WTC11 (cell line): Measurements from ENCODE around the gene SERINC4. TPM values are rescaled to one million over a fixed set of nuclear protein-coding genes. Genes with fewer than 3 reads are reported as not detected.

Experiments
- ATAC-seq: fragments of 200-7000 bp; cut with Tn5 transposase; 2 replicates; pipeline ENCODE4 v1.10.0; 2021; ENCODE audit warnings: mild to moderate bottlenecking, moderate library complexity
- CTCF ChIA-PET: fragments of 300-600 bp; sonication (Branson Sonifier 250); formaldehyde crosslinking; loops from one replicate; lab custom pipeline; 2021; ENCODE audit warnings: antibody characterized with exemption; lab: Charles Lee
- POLR2A ChIA-PET: fragments of 350-600 bp; sonication (Branson Sonifier 250); formaldehyde crosslinking; loops from one replicate; lab custom pipeline; 2021; ENCODE audit warnings: antibody characterized with exemption; lab: Charles Lee
- DNase-seq: peaks from one replicate; pipeline ENCODE4 v3.0.0; 2021; ENCODE audit warnings: low spot score
- H3K27ac Mint-ChIP-seq: 2 replicates; pipeline ENCODE4 v1.8.0; 2021; ENCODE audit warnings: mixed read lengths
- H3K27me3 Mint-ChIP-seq: 2 replicates; pipeline ENCODE4 v1.8.0; 2021; ENCODE audit warnings: low read depth, mild to moderate bottlenecking, moderate library complexity, mixed read lengths
- H3K36me3 Mint-ChIP-seq: 2 replicates; pipeline ENCODE4 v1.8.0; 2021; ENCODE audit warnings: mixed read lengths
- H3K4me1 Mint-ChIP-seq: 2 replicates; pipeline ENCODE4 v1.8.0; 2022; ENCODE audit warnings: mixed read lengths
- H3K4me3 Mint-ChIP-seq: 2 replicates; pipeline ENCODE4 v1.8.0; 2021; ENCODE audit warnings: mild to moderate bottlenecking, moderate library complexity, mixed read lengths
- H3K9me3 Mint-ChIP-seq: 2 replicates; pipeline ENCODE4 v1.8.0; 2021; ENCODE audit warnings: mixed read lengths
- ATF1 ChIP-seq: sonication (generic); formaldehyde crosslinking; IDR thresholded peaks from 2 replicates; pipeline ENCODE4 v1.8.1; 2023; ENCODE audit warnings: mild to moderate bottlenecking, moderate library complexity, missing genetic modification reagents
- CBFB ChIP-seq: sonication (generic); formaldehyde crosslinking; IDR thresholded peaks from 2 replicates; pipeline ENCODE4 v1.8.1; 2022; ENCODE audit warnings: mild to moderate bottlenecking, low read depth, missing genetic modification reagents
- ETV6 ChIP-seq: sonication (generic); formaldehyde crosslinking; IDR thresholded peaks from 2 replicates; pipeline ENCODE4 v1.8.1; 2022; ENCODE audit warnings: mild to moderate bottlenecking, missing genetic modification reagents
- FOXJ3 ChIP-seq: sonication (generic); formaldehyde crosslinking; IDR thresholded peaks from 2 replicates; pipeline ENCODE4 v1.9.0; 2021; ENCODE audit warnings: missing genetic modification reagents, mild to moderate bottlenecking, borderline replicate concordance
- GRHL2 ChIP-seq: fragments of 250-450 bp; sonication (Bioruptor Pico); IDR thresholded peaks from 2 replicates; pipeline ENCODE4 v1.8.0; 2022; ENCODE audit warnings: mild to moderate bottlenecking, moderate library complexity; ENCODE audit not compliant: insufficient replicate concordance, severe bottlenecking
- MYBL2 ChIP-seq: sonication (generic); formaldehyde crosslinking; IDR thresholded peaks from 2 replicates; pipeline ENCODE4 v1.8.1; 2023; ENCODE audit warnings: mild to moderate bottlenecking, moderate library complexity, missing genetic modification reagents
- NR2C2 ChIP-seq: sonication (generic); formaldehyde crosslinking; IDR thresholded peaks from 2 replicates; pipeline ENCODE4 v1.8.0; 2022; ENCODE audit warnings: mild to moderate bottlenecking, missing genetic modification reagents
- OVOL2 ChIP-seq: fragments of 250-450 bp; sonication (Bioruptor Pico); IDR thresholded peaks from 2 replicates; pipeline ENCODE4 v1.9.0; 2021; ENCODE audit warnings: mild to moderate bottlenecking, borderline replicate concordance
- PRRX2 ChIP-seq: fragments of 250-450 bp; sonication (Bioruptor Pico); IDR thresholded peaks from 2 replicates; pipeline ENCODE4 v1.8.0; 2021; ENCODE audit warnings: mild to moderate bottlenecking
- SMAD4 ChIP-seq: sonication (generic); formaldehyde crosslinking; IDR thresholded peaks from 2 replicates; pipeline ENCODE4 v1.8.0; 2022; ENCODE audit warnings: mild to moderate bottlenecking, missing genetic modification reagents
- SOX15 ChIP-seq: fragments of 250-450 bp; sonication (Bioruptor Pico); IDR thresholded peaks from 2 replicates; pipeline ENCODE4 v1.9.0; 2021; ENCODE audit warnings: mild to moderate bottlenecking
- SP1 ChIP-seq: sonication (generic); formaldehyde crosslinking; conservative IDR thresholded peaks from 2 replicates; pipeline ENCODE4 v1.8.1; 2022; ENCODE audit warnings: missing genetic modification reagents
- TCF7 ChIP-seq: sonication (generic); formaldehyde crosslinking; IDR thresholded peaks from 2 replicates; pipeline ENCODE4 v1.8.0; 2022; ENCODE audit warnings: mild to moderate bottlenecking, low read depth, missing genetic modification reagents, moderate library complexity
- ZNF232 ChIP-seq: sonication (generic); formaldehyde crosslinking; IDR thresholded peaks from 2 replicates; pipeline ENCODE4 v1.8.0; 2022; ENCODE audit warnings: mild to moderate bottlenecking, missing genetic modification reagents
- ZNF263 ChIP-seq: sonication (generic); formaldehyde crosslinking; IDR thresholded peaks from 2 replicates; pipeline ENCODE4 v1.8.1; 2022; ENCODE audit warnings: low read depth, mild to moderate bottlenecking, moderate library complexity, missing genetic modification reagents
- ZNF317 ChIP-seq: sonication (generic); formaldehyde crosslinking; IDR thresholded peaks from 2 replicates; pipeline ENCODE4 v1.8.1; 2023; ENCODE audit warnings: low read depth, mild to moderate bottlenecking, moderate library complexity, missing genetic modification reagents, borderline replicate concordance
- ZNF396 ChIP-seq: fragments of 250-450 bp; sonication (Bioruptor Pico); IDR thresholded peaks from 2 replicates; pipeline ENCODE4 v1.8.0; 2021; ENCODE audit warnings: mild to moderate bottlenecking, moderate library complexity, borderline replicate concordance
- ZNF671 ChIP-seq: fragments of 250-450 bp; sonication (Bioruptor Pico); IDR thresholded peaks from 2 replicates; pipeline ENCODE4 v1.8.0; 2021; ENCODE audit warnings: mild to moderate bottlenecking
- total RNA-seq: library from RNA; stranded (reverse); gene quantifications from 3 replicates; pipeline ENCODE4 v1.2.3, GENCODE V29; 2021
- TF ChIP-seq, protein P1 (sequence below): sonication (generic); formaldehyde crosslinking; IDR thresholded peaks from 2 replicates; pipeline ENCODE4 v1.8.1; 2022; ENCODE audit warnings: mild to moderate bottlenecking, missing genetic modification reagents, moderate library complexity, borderline replicate concordance
- TF ChIP-seq, protein P2 (sequence below): sonication (generic); formaldehyde crosslinking; IDR thresholded peaks from 2 replicates; pipeline ENCODE4 v1.8.1; 2023; ENCODE audit warnings: mild to moderate bottlenecking, missing genetic modification reagents
- TF ChIP-seq, protein P3 (sequence below): sonication (generic); formaldehyde crosslinking; IDR thresholded peaks from 2 replicates; pipeline ENCODE4 v1.8.0; 2022; ENCODE audit warnings: mild to moderate bottlenecking, missing genetic modification reagents
- TF ChIP-seq, protein P4 (sequence below): sonication (generic); formaldehyde crosslinking; IDR thresholded peaks from 2 replicates; pipeline ENCODE4 v1.8.1; 2022; ENCODE audit warnings: low read depth, missing genetic modification reagents, borderline replicate concordance
- TF ChIP-seq, protein P5 (sequence below): sonication (generic); formaldehyde crosslinking; IDR thresholded peaks from 2 replicates; pipeline ENCODE4 v1.8.0; 2022; ENCODE audit warnings: mild to moderate bottlenecking, missing genetic modification reagents

The SERINC4 gene
- total RNA-seq, 1 experiment from 2014 or later = not detected

DNA sequence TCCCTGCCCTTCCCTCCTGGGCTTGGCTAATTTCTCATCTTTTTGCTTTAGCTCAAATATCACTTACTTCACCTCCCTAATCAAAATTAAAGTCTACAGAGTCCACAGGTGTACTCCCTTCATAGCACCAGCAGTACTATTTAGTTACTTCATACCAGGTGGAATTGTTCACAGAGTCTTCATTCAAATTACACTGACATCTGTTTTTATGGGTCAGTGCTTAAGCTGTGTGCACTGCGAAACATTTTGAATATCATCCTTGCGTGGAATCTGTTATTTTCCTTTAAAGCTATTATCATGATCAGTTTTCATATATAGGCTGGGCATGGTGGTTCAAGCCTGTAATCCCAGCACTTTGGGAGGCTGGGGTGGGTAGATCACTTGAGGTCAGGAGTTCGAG, 10.6 kb downstream of the SERINC4 start:
- CTCF ChIA-PET = interaction anchor here (11.1 kb wide), 1 partner anchor 13 kb away, joined by 75 read pairs; the partner anchor contains the start of gene ELL3
- ATAC-seq (no peak), DNase-seq (no peak)
- Mint-ChIP-seq H3K9me3 (peaks cover 3% of the 10 kb centered on the region; the same call in 1 of the 2 replicates), H3K27me3 (no peaks in the 10 kb centered on the region), H3K4me3 (no peak overlapping the region), H3K36me3 (peaks cover 14% of the 10 kb centered on the region), H3K4me1 (peaks cover 23% of the 10 kb centered on the region), H3K27ac (peak overlapping the region; percentile 66)
- POLR2A ChIA-PET = no interaction called here
- TF ChIP-seq, protein P1, sequence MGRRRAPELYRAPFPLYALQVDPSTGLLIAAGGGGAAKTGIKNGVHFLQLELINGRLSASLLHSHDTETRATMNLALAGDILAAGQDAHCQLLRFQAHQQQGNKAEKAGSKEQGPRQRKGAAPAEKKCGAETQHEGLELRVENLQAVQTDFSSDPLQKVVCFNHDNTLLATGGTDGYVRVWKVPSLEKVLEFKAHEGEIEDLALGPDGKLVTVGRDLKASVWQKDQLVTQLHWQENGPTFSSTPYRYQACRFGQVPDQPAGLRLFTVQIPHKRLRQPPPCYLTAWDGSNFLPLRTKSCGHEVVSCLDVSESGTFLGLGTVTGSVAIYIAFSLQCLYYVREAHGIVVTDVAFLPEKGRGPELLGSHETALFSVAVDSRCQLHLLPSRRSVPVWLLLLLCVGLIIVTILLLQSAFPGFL (CRISPR knock-in tag) = no peak
- TF ChIP-seq PRRX2 (CRISPR knock-in tag) (no peak), FOXJ3 (CRISPR knock-in tag) (no peak), MYBL2 (CRISPR knock-in tag) (no peak), SOX15 (CRISPR knock-in tag) (no peak), GRHL2 (no peak), ZNF671 (CRISPR knock-in tag) (no peak), ZNF396 (no peak)

DNA sequence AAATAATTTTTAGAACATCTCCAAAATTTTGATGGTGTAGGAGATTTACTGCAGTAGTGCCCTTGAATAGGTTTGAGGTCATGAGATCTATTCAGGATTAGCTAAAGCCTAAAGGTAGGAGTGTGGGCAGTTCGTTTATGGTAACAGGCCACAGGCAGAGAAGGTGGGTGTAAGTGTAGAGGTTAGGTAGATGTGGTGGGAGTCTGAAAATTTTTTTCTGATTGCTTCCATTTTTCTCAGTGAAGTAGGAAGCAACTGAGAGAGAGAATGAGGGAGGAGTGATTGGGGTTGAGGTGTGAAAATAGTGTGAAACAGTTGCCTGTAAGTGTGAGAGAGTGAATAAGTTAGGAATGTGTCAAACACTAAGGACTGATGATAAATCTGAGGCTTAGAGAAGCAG, 21.0 kb downstream of the SERINC4 start:
- Mint-ChIP-seq H3K36me3 (no peaks in the 10 kb centered on the region), H3K4me3 (no peak overlapping the region), H3K27me3 (no peaks in the 10 kb centered on the region; the same call in 1 of the 2 replicates), H3K27ac (no peak overlapping the region), H3K9me3 (peaks cover 5% of the 10 kb centered on the region; the same call in 1 of the 2 replicates), H3K4me1 (peaks cover 13% of the 10 kb centered on the region)
- ATAC-seq (no peak), DNase-seq (no peak)
- CTCF ChIA-PET = no interaction called here
- TF ChIP-seq SMAD4 = no peak
- no peak for TF ChIP-seq ZNF317 (CRISPR knock-in tag)
- TF ChIP-seq NR2C2 (CRISPR knock-in tag) = no peak
- TF ChIP-seq ZNF263 = no peak
- no peak for TF ChIP-seq ATF1 (CRISPR knock-in tag)
- TF ChIP-seq, protein P2, sequence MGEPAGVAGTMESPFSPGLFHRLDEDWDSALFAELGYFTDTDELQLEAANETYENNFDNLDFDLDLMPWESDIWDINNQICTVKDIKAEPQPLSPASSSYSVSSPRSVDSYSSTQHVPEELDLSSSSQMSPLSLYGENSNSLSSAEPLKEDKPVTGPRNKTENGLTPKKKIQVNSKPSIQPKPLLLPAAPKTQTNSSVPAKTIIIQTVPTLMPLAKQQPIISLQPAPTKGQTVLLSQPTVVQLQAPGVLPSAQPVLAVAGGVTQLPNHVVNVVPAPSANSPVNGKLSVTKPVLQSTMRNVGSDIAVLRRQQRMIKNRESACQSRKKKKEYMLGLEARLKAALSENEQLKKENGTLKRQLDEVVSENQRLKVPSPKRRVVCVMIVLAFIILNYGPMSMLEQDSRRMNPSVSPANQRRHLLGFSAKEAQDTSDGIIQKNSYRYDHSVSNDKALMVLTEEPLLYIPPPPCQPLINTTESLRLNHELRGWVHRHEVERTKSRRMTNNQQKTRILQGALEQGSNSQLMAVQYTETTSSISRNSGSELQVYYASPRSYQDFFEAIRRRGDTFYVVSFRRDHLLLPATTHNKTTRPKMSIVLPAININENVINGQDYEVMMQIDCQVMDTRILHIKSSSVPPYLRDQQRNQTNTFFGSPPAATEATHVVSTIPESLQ (CRISPR knock-in tag) = no peak
- no peak for TF ChIP-seq CBFB (CRISPR knock-in tag)
- POLR2A ChIA-PET = no interaction called here

DNA sequence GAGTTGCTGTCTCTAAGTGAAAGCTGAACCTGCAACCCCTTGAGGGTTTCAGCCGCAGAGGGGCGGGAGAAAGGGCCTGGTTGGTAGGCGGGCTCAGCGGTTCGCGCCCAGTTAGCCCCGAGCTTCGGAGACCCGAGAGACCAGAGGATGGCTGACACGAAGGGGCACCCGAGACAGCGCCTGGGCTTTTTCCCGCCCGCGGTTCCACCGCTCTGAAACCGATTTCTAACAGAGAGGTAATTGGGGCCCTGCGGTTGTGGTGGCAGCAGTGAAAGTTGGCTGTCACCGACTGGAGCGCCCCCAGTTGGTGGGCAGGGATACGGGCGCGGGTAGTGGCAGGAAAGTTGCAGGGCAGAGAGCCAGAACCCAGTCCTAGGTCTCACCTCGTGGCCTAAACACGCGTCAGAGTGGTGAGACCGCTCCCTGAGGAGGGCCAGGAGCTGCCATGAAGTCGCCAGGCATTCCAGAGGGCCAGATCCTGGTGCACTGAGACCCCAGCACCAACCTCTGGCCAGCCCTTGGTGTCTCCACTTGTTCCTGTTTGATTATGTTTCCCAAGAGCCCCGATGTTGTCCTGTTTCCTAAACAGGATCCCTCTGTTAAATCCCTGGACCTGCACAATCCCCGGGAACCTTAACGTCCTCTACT, 22.6 kb downstream of the SERINC4 start:
- peak overlapping the region; percentile 84 for H3K4me3 Mint-ChIP-seq
- POLR2A ChIA-PET = interaction anchor here (1.9 to 2.2 kb wide), 4 partner anchors 16 to 23 kb away, joined by 6 to 12 read pairs (median 7); partner anchors contain the start of genes HYPK and SERINC4
- peaks cover 5% of the 10 kb centered on the region; the same call in 1 of the 2 replicates for H3K9me3 Mint-ChIP-seq
- H3K4me1 Mint-ChIP-seq = peaks cover 13% of the 10 kb centered on the region
- H3K27ac Mint-ChIP-seq = peak overlapping the region; percentile 74; the same call in 1 of the 2 replicates
- DNase-seq (peak; percentile 82), ATAC-seq (peak; percentile 42)
- H3K27me3 Mint-ChIP-seq = no peaks in the 10 kb centered on the region; the same call in 1 of the 2 replicates
- H3K36me3 Mint-ChIP-seq = peaks cover 12% of the 10 kb centered on the region
- CTCF ChIA-PET = interaction anchor here (0.6 to 3.9 kb wide), 18 partner anchors 9 to 839 kb away, joined by 3 to 75 read pairs (median 5); partner anchors contain the start of genes HYPK, MFAP1, SERF2 and SERINC4
- TF ChIP-seq, protein P3, sequence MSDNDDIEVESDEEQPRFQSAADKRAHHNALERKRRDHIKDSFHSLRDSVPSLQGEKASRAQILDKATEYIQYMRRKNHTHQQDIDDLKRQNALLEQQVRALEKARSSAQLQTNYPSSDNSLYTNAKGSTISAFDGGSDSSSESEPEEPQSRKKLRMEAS (CRISPR knock-in tag) = peak; percentile 55
- TF ChIP-seq TCF7 (CRISPR knock-in tag) (no peak), ZNF232 (CRISPR knock-in tag) (no peak), OVOL2 (CRISPR knock-in tag) (no peak), GRHL2 (no peak), SP1 (CRISPR knock-in tag) (0 out of 2 replicates have a peak, but pooled peaks have one; percentile 26), ETV6 (CRISPR knock-in tag) (peak; percentile 51; the same call in 1 of the 2 replicates)
- TF ChIP-seq, protein P4, sequence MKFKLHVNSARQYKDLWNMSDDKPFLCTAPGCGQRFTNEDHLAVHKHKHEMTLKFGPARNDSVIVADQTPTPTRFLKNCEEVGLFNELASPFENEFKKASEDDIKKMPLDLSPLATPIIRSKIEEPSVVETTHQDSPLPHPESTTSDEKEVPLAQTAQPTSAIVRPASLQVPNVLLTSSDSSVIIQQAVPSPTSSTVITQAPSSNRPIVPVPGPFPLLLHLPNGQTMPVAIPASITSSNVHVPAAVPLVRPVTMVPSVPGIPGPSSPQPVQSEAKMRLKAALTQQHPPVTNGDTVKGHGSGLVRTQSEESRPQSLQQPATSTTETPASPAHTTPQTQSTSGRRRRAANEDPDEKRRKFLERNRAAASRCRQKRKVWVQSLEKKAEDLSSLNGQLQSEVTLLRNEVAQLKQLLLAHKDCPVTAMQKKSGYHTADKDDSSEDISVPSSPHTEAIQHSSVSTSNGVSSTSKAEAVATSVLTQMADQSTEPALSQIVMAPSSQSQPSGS = peak; percentile 36; the same call in 1 of the 2 replicates
- TF ChIP-seq, protein P5, sequence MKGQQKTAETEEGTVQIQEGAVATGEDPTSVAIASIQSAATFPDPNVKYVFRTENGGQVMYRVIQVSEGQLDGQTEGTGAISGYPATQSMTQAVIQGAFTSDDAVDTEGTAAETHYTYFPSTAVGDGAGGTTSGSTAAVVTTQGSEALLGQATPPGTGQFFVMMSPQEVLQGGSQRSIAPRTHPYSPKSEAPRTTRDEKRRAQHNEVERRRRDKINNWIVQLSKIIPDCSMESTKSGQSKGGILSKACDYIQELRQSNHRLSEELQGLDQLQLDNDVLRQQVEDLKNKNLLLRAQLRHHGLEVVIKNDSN (CRISPR knock-in tag) = peak; percentile 31; the same call in 1 of the 2 replicates
- TF ChIP-seq, protein P2 (CRISPR knock-in tag) = no peak
